Measurements from ENCODE around the gene CCDC142. TPM values are rescaled to one million over a fixed set of nuclear protein-coding genes. Genes with fewer than 3 reads are reported as not detected.

Gene CCDC142
- total and polyA plus RNA-seq, 9 donors = 3.7 to 31.1 (median 21.7) TPM

- 3 to 4% (median 4%) methylated on average over 30 to 60 of the region's 60 CpGs for WGBS, 3 donors
- Histone ChIP-seq H3K36me3 (no peaks in the 10 kb centered on the region), H3K27me3 (peaks cover 18% of the 10 kb centered on the region), H3K27ac (no peak overlapping the region), H3K4me1 (ENCODE audit: insufficient read depth) (peaks cover 3% of the 10 kb centered on the region), H3K4me3 (no peak overlapping the region), H3K9me3 (no peaks in the 10 kb centered on the region)
- TF ChIP-seq POLR2A (IDR thresholded peaks at IDR 0.05) (no peak), EP300 (IDR thresholded peaks at IDR 0.05) (no peak)
- no peak for DNase-seq
- intact Hi-C loops (cut with DNase I) = no loop called here
Observed at GRCh38 chr2:74515271-74515980, 32.6 kb upstream of the CCDC142 start.

- DNase-seq = no peak
- intact Hi-C loops (cut with DNase I) = no loop called here
- 4% methylated on average over 54 to 82 of the region's 82 CpGs for WGBS, 3 donors
- no peaks in the 10 kb centered on the region for H3K9me3 ChIP-seq
- H3K27ac ChIP-seq = no peak within 1 kb of the TSS
- peaks cover 3% of the 10 kb centered on the region for H3K4me1 ChIP-seq (ENCODE audit: insufficient read depth)
- H3K4me3 ChIP-seq = no peak within 1 kb of the TSS
- H3K36me3 ChIP-seq = no peaks in the 10 kb centered on the region
- H3K27me3 ChIP-seq = peaks cover 18% of the 10 kb centered on the region
- TF ChIP-seq POLR2A (IDR thresholded peaks at IDR 0.05) = no peak
- TF ChIP-seq CTCF (IDR thresholded peaks at IDR 0.05) = no peak
- TF ChIP-seq EP300 (IDR thresholded peaks at IDR 0.05) = no peak
Observed at GRCh38 chr2:74514368-74515270, 31.8 kb upstream of the CCDC142 start, which contains the start of gene TLX2. Gene TLX2 (plus strand): TSS chr2:74514450. CDS start chr2:74514807, 357 bp downstream.

- H3K9me3 ChIP-seq = no peaks in the 10 kb centered on the region
- peaks cover 18% of the 10 kb centered on the region for H3K27me3 ChIP-seq
- intact Hi-C loops (cut with DNase I) = no loop called here
- H3K4me1 ChIP-seq (ENCODE audit: insufficient read depth) = peaks cover 3% of the 10 kb centered on the region
- TF ChIP-seq CTCF (IDR thresholded peaks at IDR 0.05) (no peak), EP300 (IDR thresholded peaks at IDR 0.05) (no peak), POLR2A (IDR thresholded peaks at IDR 0.05) (no peak)
- no peak overlapping the region for H3K27ac ChIP-seq
- no peak overlapping the region for H3K4me3 ChIP-seq
- DNase-seq = peak in 2 of 5 donors; percentile 21 to 31
- WGBS, 3 donors = 4 to 9% (median 6%) methylated on average over 48 to 52 of the region's 52 CpGs
- H3K36me3 ChIP-seq = no peaks in the 10 kb centered on the region
Observed at GRCh38 chr2:74513605-74514367, 31.0 kb upstream of the CCDC142 start.

GRCh38 chr2:74512744-74513604 is 30.2 kb upstream of the CCDC142 start:
- Histone ChIP-seq H3K36me3 (no peaks in the 10 kb centered on the region), H3K9me3 (no peaks in the 10 kb centered on the region), H3K27ac (no peak overlapping the region), H3K4me1 (ENCODE audit: insufficient read depth) (peaks cover 4% of the 10 kb centered on the region), H3K27me3 (peaks cover 18% of the 10 kb centered on the region), H3K4me3 (no peak overlapping the region)
- peak in 2 of 5 donors; percentile 13 to 25 for DNase-seq
- TF ChIP-seq POLR2A (IDR thresholded peaks at IDR 0.05) (no peak), CTCF (IDR thresholded peaks at IDR 0.05) (no peak), EP300 (IDR thresholded peaks at IDR 0.05) (no peak)
- intact Hi-C loops (cut with DNase I) = no loop called here
- 2 to 6% (median 5%) methylated on average over 27 to 36 of the region's 36 CpGs for WGBS, 3 donors
